ENCODE data around the gene PRICKLE4. TPM values are rescaled to one million over a fixed set of nuclear protein-coding genes. Genes with fewer than 3 reads are reported as not detected.

Gene PRICKLE4
- total RNA-seq, 1 experiment from 2014 or later: 1.5 TPM

GRCh38 chr6:41814629-41815028 lies 34.0 kb downstream of the PRICKLE4 start:
- H3K4me1 Mint-ChIP-seq: no peaks in the 10 kb centered on the region
- TF ChIP-seq ELF4 (CRISPR knock-in tag; IDR thresholded peaks at IDR 0.05; ENCODE audit: low read depth) (no peak), ZNF219 (CRISPR knock-in tag; IDR thresholded peaks at IDR 0.05; ENCODE audit: borderline replicate concordance) (no peak)
- no peaks in the 10 kb centered on the region for H3K9me3 Mint-ChIP-seq
- no peak overlapping the region for H3K27ac Mint-ChIP-seq
- ChIA-PET POLR2A (no interaction called here), CTCF (interaction anchor here (1.0 kb wide), 1 partner anchor 28 kb away, joined by 4 read pairs; no protein-coding TSS in a partner anchor)
- no peaks in the 10 kb centered on the region for H3K27me3 Mint-ChIP-seq (ENCODE audit: low read depth)
- ATAC-seq (no peak), DNase-seq (ENCODE audit: low spot score) (no peak)
- no peaks in the 10 kb centered on the region for H3K36me3 Mint-ChIP-seq
- H3K4me3 Mint-ChIP-seq: no peak overlapping the region

- CTCF ChIA-PET: interaction anchor here (1.0 to 1.3 kb wide), 2 partner anchors 28 to 228 kb away, joined by 3 read pairs; partner anchors contain the start of gene TOMM6
- TF ChIP-seq USF1 (CRISPR knock-in tag; IDR thresholded peaks at IDR 0.05): no peak
- no peak for TF ChIP-seq FOXK1 (CRISPR knock-in tag; IDR thresholded peaks at IDR 0.05)
- TF ChIP-seq FOXP1 (CRISPR knock-in tag; IDR thresholded peaks at IDR 0.05; ENCODE audit: borderline replicate concordance): no peak
- no peak for TF ChIP-seq SMAD4 (CRISPR knock-in tag; IDR thresholded peaks at IDR 0.05)
- no peak for TF ChIP-seq ETV6 (CRISPR knock-in tag; IDR thresholded peaks at IDR 0.05)
- no peak for TF ChIP-seq FOXJ3 (CRISPR knock-in tag; IDR thresholded peaks at IDR 0.05; ENCODE audit: borderline replicate concordance)
- POLR2A ChIA-PET: no interaction called here
- ATAC-seq (no peak), DNase-seq (ENCODE audit: low spot score) (no peak)
- H3K36me3 Mint-ChIP-seq: no peaks in the 10 kb centered on the region
- no peaks in the 10 kb centered on the region for H3K9me3 Mint-ChIP-seq
- H3K27ac Mint-ChIP-seq: no peak overlapping the region
- H3K27me3 Mint-ChIP-seq (ENCODE audit: low read depth): no peaks in the 10 kb centered on the region
- H3K4me1 Mint-ChIP-seq: no peaks in the 10 kb centered on the region
- H3K4me3 Mint-ChIP-seq: no peak overlapping the region
Measured at GRCh38 chr6:41815587-41815986, 35.0 kb downstream of the PRICKLE4 start.

- DNase-seq (ENCODE audit: low spot score) (no peak), ATAC-seq (no peak)
- ChIA-PET CTCF (interaction anchor here (1.0 to 1.7 kb wide), 2 partner anchors 17 to 32 kb away, joined by 4 to 7 read pairs; partner anchors contain the start of gene TOMM6), POLR2A (no interaction called here)
- Mint-ChIP-seq H3K4me3 (no peak overlapping the region), H3K4me1 (no peaks in the 10 kb centered on the region), H3K27me3 (ENCODE audit: low read depth) (no peaks in the 10 kb centered on the region), H3K27ac (no peak overlapping the region), H3K36me3 (no peaks in the 10 kb centered on the region), H3K9me3 (no peaks in the 10 kb centered on the region)
- no peak for TF ChIP-seq USF2 (CRISPR knock-in tag; IDR thresholded peaks at IDR 0.05)
- TF ChIP-seq OVOL2 (CRISPR knock-in tag; IDR thresholded peaks at IDR 0.05; ENCODE audit: borderline replicate concordance): no peak
- TF ChIP-seq ZNF121 (CRISPR knock-in tag; IDR thresholded peaks at IDR 0.05): no peak
- TF ChIP-seq EMX1 (CRISPR knock-in tag; IDR thresholded peaks at IDR 0.05): no peak
- TF ChIP-seq IRF2 (CRISPR knock-in tag; IDR thresholded peaks at IDR 0.05; ENCODE audit: borderline replicate concordance, low read depth): no peak
- no peak for TF ChIP-seq NFATC4 (CRISPR knock-in tag; IDR thresholded peaks at IDR 0.05)
- no peak for TF ChIP-seq ATF2 (CRISPR knock-in tag; IDR thresholded peaks at IDR 0.05; ENCODE audit: borderline replicate concordance, low read depth)
- TF ChIP-seq AFF4 (CRISPR knock-in tag; IDR thresholded peaks at IDR 0.05; ENCODE audit: borderline replicate concordance): no peak
- TF ChIP-seq NR3C1 (CRISPR knock-in tag; conservative IDR thresholded peaks at IDR 0.05; ENCODE audit: low read depth): no peak
- TF ChIP-seq IRF1 (CRISPR knock-in tag; IDR thresholded peaks at IDR 0.05): no peak
- no peak for TF ChIP-seq TCF7 (CRISPR knock-in tag; IDR thresholded peaks at IDR 0.05; ENCODE audit: low read depth)
- no peak for TF ChIP-seq ZNF263 (CRISPR knock-in tag; IDR thresholded peaks at IDR 0.05; ENCODE audit: low read depth)
- TF ChIP-seq FOXP4 (CRISPR knock-in tag; IDR thresholded peaks at IDR 0.05): no peak
- TF ChIP-seq NFYB (CRISPR knock-in tag; conservative IDR thresholded peaks at IDR 0.05; ENCODE audit: low read depth): no peak
- TF ChIP-seq TP53 (CRISPR knock-in tag; IDR thresholded peaks at IDR 0.05): no peak
Measured at GRCh38 chr6:41818271-41819054, 37.9 kb downstream of the PRICKLE4 start.
